Breast epithelium (tissue), 4 donors: ENCODE measurements around the gene RNF112. TPM values are rescaled to one million over a fixed set of nuclear protein-coding genes. Genes with fewer than 3 reads are reported as not detected.

Experiments
- DNase-seq, 2 donors: peaks; one replicate each; pipeline ENCODE4 v3.0.0-alpha.2; 2019; ENCODE audit warnings: low spot score in 2 of 2
- H3K27ac ChIP-seq, 2 donors: fragments of 200-600 bp; sonication (generic) in 1 of 2; one replicate each; pipeline ENCODE4 v1.5.1; 2016 to 2019; ENCODE audit warnings: mild to moderate bottlenecking in 1 of 2
- H3K27me3 ChIP-seq, 2 donors: fragments of 200-600 bp; sonication (generic) in 1 of 2; one replicate each; pipeline versions ENCODE4 v1.5.1 to v1.6.0; 2017 to 2019; ENCODE audit warnings: control low read depth in 1 of 2, mild to moderate bottlenecking in 1 of 2
- H3K36me3 ChIP-seq: fragments of 200-600 bp; one replicate; pipeline ENCODE4 v1.5.1; 2019
- H3K4me1 ChIP-seq, 2 donors: fragments of 200-600 bp; sonication (generic); one replicate each; pipeline ENCODE4 v1.5.1; 2016 to 2019; ENCODE audit warnings: control low read depth in 1 of 2
- H3K4me3 ChIP-seq, 3 donors: fragments of 200-600 bp; sonication (generic); 1 replicate in 2 of 3; 2 replicates in 1 of 3; pipeline ENCODE4 v1.5.1; 2016 to 2019; ENCODE audit warnings: mild to moderate bottlenecking in 3 of 3, moderate library complexity in 2 of 3
- H3K9me3 ChIP-seq, 2 donors: fragments of 200-600 bp; sonication (generic) in 1 of 2; one replicate each; pipeline ENCODE4 v1.5.1; 2016 to 2019; ENCODE audit warnings: control low read depth in 1 of 2
- CTCF ChIP-seq, 3 donors: fragments of 450-650 bp; IDR thresholded peaks; one replicate each; pipeline ENCODE4 v1.5.1; 2016 to 2017; ENCODE audit warnings: antibody characterized with exemption in 3 of 3, mild to moderate bottlenecking in 3 of 3, moderate library complexity in 3 of 3
- POLR2A ChIP-seq: fragments of 450-650 bp; IDR thresholded peaks from one replicate; pipeline ENCODE4 v1.6.1; 2016; ENCODE audit warnings: antibody characterized with exemption, mild to moderate bottlenecking, moderate library complexity
- POLR2AphosphoS5 ChIP-seq, 3 donors: sonication (generic); formaldehyde crosslinking; IDR thresholded peaks; one replicate each; pipeline ENCODE4 v1.6.1; 2017; ENCODE audit warnings: antibody characterized with exemption in 3 of 3
- intact Hi-C: fragments of 100-400 bp; cut with DNase I; formaldehyde crosslinking; loops from one replicate; pipeline ENCODE4 v1.15.1; 2023; ENCODE audit warnings: low total_unique reads
- total RNA-seq, 3 donors: library from RNA; depleted of rRNA; stranded (reverse); fragments of >200 nt; gene quantifications; one replicate each; pipeline ENCODE4 v1.1.0, GENCODE V29; 2016

RNF112 gene
- total RNA-seq, 3 donors from 2014 or later, result 0.96 to 2.9 (median 2.3) TPM

GRCh38 chr17:19363114-19363438 lies 48.0 kb upstream of the RNF112 start:
- intact Hi-C loops, result loop anchor here (5.0 to 10.0 kb wide), 2 partner anchors 84 to 292 kb away; no protein-coding TSS in a partner anchor
- H3K27me3 ChIP-seq, result no peaks in the 10 kb centered on the region
- peak overlapping the region; percentile 92 to 96 for H3K27ac ChIP-seq
- TF ChIP-seq POLR2AphosphoS5 (IDR thresholded peaks at IDR 0.05) (no peak), POLR2A (no peak), CTCF (IDR thresholded peaks at IDR 0.05) (no peak)
- no peaks in the 10 kb centered on the region for H3K36me3 ChIP-seq
- DNase-seq, result no peak
- peaks cover 0 to 10% of the 10 kb centered on the region in 2 donors for H3K4me1 ChIP-seq
- peak overlapping the region; percentile 66 to 86 (median 85) for H3K4me3 ChIP-seq
- H3K9me3 ChIP-seq, result no peaks in the 10 kb centered on the region

GRCh38 chr17:19363460-19364035 lies 47.5 kb upstream of the RNF112 start:
- H3K27ac ChIP-seq, result peak overlapping the region in 1 of 2 donors; percentile 92
- no peak for DNase-seq
- intact Hi-C loops, result loop anchor here (5.0 to 10.0 kb wide), 2 partner anchors 84 to 291 kb away; no protein-coding TSS in a partner anchor
- no peaks in the 10 kb centered on the region for H3K9me3 ChIP-seq
- H3K4me1 ChIP-seq, result peaks cover 0 to 10% of the 10 kb centered on the region in 2 donors
- H3K4me3 ChIP-seq, result no peak overlapping the region
- TF ChIP-seq POLR2A, result no peak
- no peak for TF ChIP-seq CTCF (IDR thresholded peaks at IDR 0.05)
- TF ChIP-seq POLR2AphosphoS5 (IDR thresholded peaks at IDR 0.05), result no peak
- H3K36me3 ChIP-seq, result no peaks in the 10 kb centered on the region
- no peaks in the 10 kb centered on the region for H3K27me3 ChIP-seq

GRCh38 chr17:19364699-19365498 lies 46.1 kb upstream of the RNF112 start:
- H3K36me3 ChIP-seq, result no peaks in the 10 kb centered on the region
- H3K4me3 ChIP-seq, result no peak overlapping the region
- TF ChIP-seq POLR2AphosphoS5 (IDR thresholded peaks at IDR 0.05) (no peak), CTCF (IDR thresholded peaks at IDR 0.05) (no peak), POLR2A (no peak)
- H3K27me3 ChIP-seq, result no peaks in the 10 kb centered on the region
- H3K9me3 ChIP-seq, result no peaks in the 10 kb centered on the region
- H3K4me1 ChIP-seq, result peaks cover 0 to 10% of the 10 kb centered on the region in 2 donors
- H3K27ac ChIP-seq, result peak overlapping the region in 1 of 2 donors; percentile 30
- intact Hi-C loops, result loop anchor here (5.0 to 10.0 kb wide), 2 partner anchors 82 to 290 kb away; no protein-coding TSS in a partner anchor
- peak in 1 of 2 donors; percentile 67 for DNase-seq

DNA sequence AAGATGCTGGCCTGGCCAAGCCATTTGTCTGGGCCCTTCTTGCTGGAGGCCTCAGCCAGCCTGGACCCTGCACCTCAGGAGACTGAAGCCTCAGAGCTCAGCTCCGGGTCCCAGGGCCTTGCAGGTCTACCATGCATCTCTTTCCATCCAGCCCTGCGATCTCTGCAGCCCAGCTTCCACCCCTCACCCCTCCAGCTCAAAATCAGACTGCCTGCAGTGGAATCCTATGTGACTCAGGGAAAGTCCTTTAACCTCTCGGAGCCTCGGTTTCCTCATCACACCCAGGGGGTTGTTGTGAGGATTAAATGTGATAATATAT lies 45.6 kb upstream of the RNF112 start:
- TF ChIP-seq CTCF (IDR thresholded peaks at IDR 0.05), result no peak
- no peak for TF ChIP-seq POLR2AphosphoS5 (IDR thresholded peaks at IDR 0.05)
- TF ChIP-seq POLR2A, result no peak
- no peaks in the 10 kb centered on the region for H3K36me3 ChIP-seq
- H3K9me3 ChIP-seq, result no peaks in the 10 kb centered on the region
- H3K4me1 ChIP-seq, result peaks cover 0 to 10% of the 10 kb centered on the region in 2 donors
- intact Hi-C loops, result loop anchor here (10.0 kb wide), 1 partner anchor 289 kb away; no protein-coding TSS in a partner anchor
- DNase-seq, result no peak
- no peak overlapping the region for H3K27ac ChIP-seq
- H3K4me3 ChIP-seq, result no peak overlapping the region
- no peaks in the 10 kb centered on the region for H3K27me3 ChIP-seq
